HepG2 (cell line): ENCODE measurements around the gene BTN1A1. TPM values are rescaled to one million over a fixed set of nuclear protein-coding genes. Genes with fewer than 3 reads are reported as not detected.

ENCODE experiments used
- AHDC1 ChIP-seq: sonication (generic); formaldehyde crosslinking; IDR thresholded peaks from 2 replicates; pipeline ENCODE4 v1.5.1; 2020; ENCODE audit warnings: mild to moderate bottlenecking, missing genetic modification reagents, borderline replicate concordance
- CHD4 ChIP-seq: fragments of 200-600 bp; sonication (generic); IDR thresholded peaks from 2 replicates; pipeline ENCODE4 v1.7.0; 2017; ENCODE audit warnings: mild to moderate bottlenecking, low read length, borderline replicate concordance
- ELF3 ChIP-seq: IDR thresholded peaks from 2 replicates; pipeline ENCODE4 v1.6.1; 2016; ENCODE audit warnings: missing genetic modification reagents, missing compliant biosample characterization
- GFI1 ChIP-seq: sonication (generic); formaldehyde crosslinking; IDR thresholded peaks from 2 replicates; pipeline ENCODE4 v1.5.0; 2020; ENCODE audit warnings: missing genetic modification reagents, mild to moderate bottlenecking, borderline replicate concordance
- GPBP1L1 ChIP-seq: sonication (generic); formaldehyde crosslinking; IDR thresholded peaks from 2 replicates; pipeline ENCODE4 v1.5.0; 2020; ENCODE audit warnings: mild to moderate bottlenecking, missing genetic modification reagents
- HMG20A ChIP-seq: IDR thresholded peaks from 2 replicates; pipeline ENCODE4 v1.6.1; 2016; ENCODE audit warnings: borderline replicate concordance
- HNF4A ChIP-seq: sonication (generic); formaldehyde crosslinking; IDR thresholded peaks from 2 replicates; pipeline ENCODE4 v1.4.0; 2020; ENCODE audit warnings: missing genetic modification reagents
- HOXA5 ChIP-seq: sonication (generic); formaldehyde crosslinking; IDR thresholded peaks from 2 replicates; pipeline ENCODE4 v1.4.0; 2020; ENCODE audit warnings: missing genetic modification reagents
- PCBP1 ChIP-seq: fragments of 200-400 bp; formaldehyde crosslinking; IDR thresholded peaks from 2 replicates; pipeline ENCODE4 v1.6.1; 2017; ENCODE audit warnings: mild to moderate bottlenecking, low read depth, low read length, borderline replicate concordance
- PHF8 ChIP-seq: sonication (generic); formaldehyde crosslinking; IDR thresholded peaks from 2 replicates; pipeline ENCODE4 v1.5.0; 2020; ENCODE audit warnings: missing genetic modification reagents
- RCOR2 ChIP-seq: IDR thresholded peaks from 2 replicates; pipeline ENCODE4 v1.6.1; 2016; ENCODE audit warnings: missing biosample characterization, missing genetic modification reagents
- ZNF24 ChIP-seq: fragments of 450-650 bp; IDR thresholded peaks from 2 replicates; pipeline ENCODE4 v1.6.1; 2017; ENCODE audit warnings: antibody characterized with exemption, mild to moderate bottlenecking
- ZNF772 ChIP-seq: sonication (generic); formaldehyde crosslinking; IDR thresholded peaks from 2 replicates; pipeline ENCODE4 v1.5.0; 2020; ENCODE audit warnings: mild to moderate bottlenecking, missing genetic modification reagents
- ZNF775 ChIP-seq: sonication (generic); formaldehyde crosslinking; IDR thresholded peaks from 2 replicates; pipeline ENCODE4 v1.4.0; 2020; ENCODE audit warnings: missing genetic modification reagents, mild to moderate bottlenecking, moderate library complexity, borderline replicate concordance
- polyA plus RNA-seq, 8 experiments: library from polyadenylated mRNA; depleted of rRNA in 3 of 8; stranded (reverse) in 7 of 8; unstranded in 1 of 8; fragments of >200 nt; fragmentation: Illumina TruSeq in 4 of 8; extraction: Trizol in 4 of 8; gene quantifications; 2 replicates each; pipeline versions ENCODE4 v1.2.1 to v1.2.3, GENCODE V29; 2011 to 2016; ENCODE audit warnings: low read depth in 4 of 8, missing spikeins in 1 of 8, mixed read lengths in 1 of 8; ENCODE audit not compliant: insufficient read depth in 1 of 8
- total RNA-seq, 5 experiments: library from RNA; depleted of rRNA; stranded (reverse); fragments of >200 nt; fragmentation: Illumina TruSeq; extraction: Trizol; gene quantifications; 2 replicates each; pipeline ENCODE4 v1.2.3, GENCODE V29; 2016; ENCODE audit warnings: low read depth in 1 of 5
- TF ChIP-seq, protein P1 (sequence below): sonication (generic); formaldehyde crosslinking; IDR thresholded peaks from 2 replicates; pipeline ENCODE4 v1.4.0; 2020; ENCODE audit warnings: missing genetic modification reagents
- TF ChIP-seq, protein P2 (sequence below): sonication (generic); formaldehyde crosslinking; conservative IDR thresholded peaks from 2 replicates; pipeline ENCODE4 v1.4.0; 2020; ENCODE audit warnings: mild to moderate bottlenecking, missing genetic modification reagents, moderate library complexity

BTN1A1 gene
- total and polyA plus RNA-seq, 2 of the 13 experiments (the other 11 are each of a cell fraction or from before 2014, with no cell fraction given) = 0.04 TPM; not detected in 1

DNA sequence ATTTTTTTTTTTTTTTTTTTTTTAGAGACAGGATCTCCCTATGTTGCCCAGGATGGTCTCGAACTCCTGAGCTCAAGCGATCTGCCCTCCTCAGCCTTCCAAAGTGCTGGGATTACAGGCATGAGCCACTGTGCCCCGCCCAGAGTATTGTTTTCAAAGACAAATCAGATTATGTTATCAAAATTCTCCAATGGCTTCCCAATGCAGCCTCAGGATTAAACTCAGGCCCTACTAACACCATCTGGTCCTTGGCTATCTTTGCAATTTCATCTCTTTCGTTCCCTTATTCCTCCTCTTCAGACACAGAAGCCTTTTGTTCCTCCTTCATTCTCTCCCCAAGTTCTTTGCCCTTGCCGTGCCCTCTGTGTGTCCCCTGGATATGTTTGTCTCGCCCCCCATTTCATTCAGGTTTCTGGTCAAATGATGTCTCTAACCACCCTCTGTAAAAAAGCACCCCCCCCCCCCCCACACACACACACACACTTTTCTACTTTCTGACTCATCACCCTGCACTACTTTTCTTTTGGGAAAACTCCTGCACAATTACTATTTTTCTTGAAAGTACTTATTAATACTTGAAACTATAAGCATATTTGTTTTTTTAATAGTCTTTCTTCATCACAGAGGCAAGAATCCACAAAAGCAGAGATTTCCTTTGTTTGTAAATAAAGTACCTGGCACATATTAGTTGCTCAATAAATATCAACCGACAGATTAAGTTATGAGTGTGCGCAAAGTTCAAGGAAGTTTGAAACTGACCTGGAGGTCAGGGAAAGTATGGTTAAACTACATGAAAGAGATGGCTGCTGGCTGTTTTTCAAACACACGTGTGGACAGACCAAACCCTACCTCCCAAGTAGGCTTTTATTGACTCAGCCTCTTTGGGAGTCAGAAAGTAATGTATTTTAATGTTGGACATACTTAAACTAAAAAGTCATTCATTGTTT is 16.7 kb downstream of the BTN1A1 start (continued):
- TF ChIP-seq, protein P1, sequence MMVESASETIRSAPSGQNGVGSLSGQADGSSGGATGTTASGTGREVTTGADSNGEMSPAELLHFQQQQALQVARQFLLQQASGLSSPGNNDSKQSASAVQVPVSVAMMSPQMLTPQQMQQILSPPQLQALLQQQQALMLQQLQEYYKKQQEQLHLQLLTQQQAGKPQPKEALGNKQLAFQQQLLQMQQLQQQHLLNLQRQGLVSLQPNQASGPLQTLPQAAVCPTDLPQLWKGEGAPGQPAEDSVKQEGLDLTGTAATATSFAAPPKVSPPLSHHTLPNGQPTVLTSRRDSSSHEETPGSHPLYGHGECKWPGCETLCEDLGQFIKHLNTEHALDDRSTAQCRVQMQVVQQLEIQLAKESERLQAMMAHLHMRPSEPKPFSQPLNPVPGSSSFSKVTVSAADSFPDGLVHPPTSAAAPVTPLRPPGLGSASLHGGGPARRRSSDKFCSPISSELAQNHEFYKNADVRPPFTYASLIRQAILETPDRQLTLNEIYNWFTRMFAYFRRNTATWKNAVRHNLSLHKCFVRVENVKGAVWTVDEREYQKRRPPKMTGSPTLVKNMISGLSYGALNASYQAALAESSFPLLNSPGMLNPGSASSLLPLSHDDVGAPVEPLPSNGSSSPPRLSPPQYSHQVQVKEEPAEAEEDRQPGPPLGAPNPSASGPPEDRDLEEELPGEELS (CRISPR knock-in tag) = peak; percentile 30; the same call in 1 of the 2 replicates
- TF ChIP-seq ELF3 (CRISPR knock-in tag) (peak; percentile 70), AHDC1 (CRISPR knock-in tag) (no peak), ZNF24 (0 out of 2 replicates have a peak, but pooled peaks have one; percentile 44), ZNF772 (no peak), PHF8 (CRISPR knock-in tag) (no peak), GPBP1L1 (CRISPR knock-in tag) (no peak), CHD4 (peak; percentile 77; the same call in 1 of the 2 replicates), HNF4A (peak; percentile 86), RCOR2 (peak; percentile 95), HOXA5 (CRISPR knock-in tag) (0 out of 2 replicates have a peak, but pooled peaks have one; percentile 21), GFI1 (peak; percentile 47; the same call in 1 of the 2 replicates), ZNF775 (no peak), PCBP1 (no peak), HMG20A (CRISPR knock-in tag) (peak; percentile 66; the same call in 1 of the 2 replicates)
- TF ChIP-seq, protein P2, sequence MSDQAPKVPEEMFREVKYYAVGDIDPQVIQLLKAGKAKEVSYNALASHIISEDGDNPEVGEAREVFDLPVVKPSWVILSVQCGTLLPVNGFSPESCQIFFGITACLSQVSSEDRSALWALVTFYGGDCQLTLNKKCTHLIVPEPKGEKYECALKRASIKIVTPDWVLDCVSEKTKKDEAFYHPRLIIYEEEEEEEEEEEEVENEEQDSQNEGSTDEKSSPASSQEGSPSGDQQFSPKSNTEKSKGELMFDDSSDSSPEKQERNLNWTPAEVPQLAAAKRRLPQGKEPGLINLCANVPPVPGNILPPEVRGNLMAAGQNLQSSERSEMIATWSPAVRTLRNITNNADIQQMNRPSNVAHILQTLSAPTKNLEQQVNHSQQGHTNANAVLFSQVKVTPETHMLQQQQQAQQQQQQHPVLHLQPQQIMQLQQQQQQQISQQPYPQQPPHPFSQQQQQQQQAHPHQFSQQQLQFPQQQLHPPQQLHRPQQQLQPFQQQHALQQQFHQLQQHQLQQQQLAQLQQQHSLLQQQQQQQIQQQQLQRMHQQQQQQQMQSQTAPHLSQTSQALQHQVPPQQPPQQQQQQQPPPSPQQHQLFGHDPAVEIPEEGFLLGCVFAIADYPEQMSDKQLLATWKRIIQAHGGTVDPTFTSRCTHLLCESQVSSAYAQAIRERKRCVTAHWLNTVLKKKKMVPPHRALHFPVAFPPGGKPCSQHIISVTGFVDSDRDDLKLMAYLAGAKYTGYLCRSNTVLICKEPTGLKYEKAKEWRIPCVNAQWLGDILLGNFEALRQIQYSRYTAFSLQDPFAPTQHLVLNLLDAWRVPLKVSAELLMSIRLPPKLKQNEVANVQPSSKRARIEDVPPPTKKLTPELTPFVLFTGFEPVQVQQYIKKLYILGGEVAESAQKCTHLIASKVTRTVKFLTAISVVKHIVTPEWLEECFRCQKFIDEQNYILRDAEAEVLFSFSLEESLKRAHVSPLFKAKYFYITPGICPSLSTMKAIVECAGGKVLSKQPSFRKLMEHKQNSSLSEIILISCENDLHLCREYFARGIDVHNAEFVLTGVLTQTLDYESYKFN (CRISPR knock-in tag) = peak; percentile 76
